HEK293 (cell line): ENCODE results near the gene TALDO1.

Experiments used
- CTCF ChIA-PET: fragments of 350-600 bp; formaldehyde crosslinking; extraction: SDS; loops from one replicate; lab custom pipeline; 2021; ENCODE audit warnings: antibody characterized with exemption; lab: Yijun Ruan, JAX
- POLR2A ChIA-PET: fragments of 300-600 bp; formaldehyde crosslinking; extraction: SDS; loops from one replicate; lab custom pipeline; 2020; ENCODE audit warnings: antibody characterized with exemption, inconsistent platforms; lab: Yijun Ruan, JAX
- H3K27ac ChIP-seq: fragments of 200-500 bp; sonication (Bioruptor generic); 2 replicates; pipeline ENCODE4 v1.5.1; 2014; ENCODE audit warnings: low read depth, low read length, control low read depth, inconsistent platforms; ENCODE audit errors: extremely low read depth
- H3K36me3 ChIP-seq, 2 experiments: fragments of 200-500 bp in 1 of 2; sonication (Bioruptor generic) in 1 of 2; 1 replicate in 1 of 2; 2 replicates in 1 of 2; pipeline ENCODE4 v1.5.1; 2014 to 2017; ENCODE audit warnings: inconsistent platforms in 2 of 2, low read length in 2 of 2; ENCODE audit not compliant: control insufficient read depth in 2 of 2, insufficient read depth in 1 of 2
- H3K4me1 ChIP-seq: fragments of 200-500 bp; sonication (Bioruptor generic); 2 replicates; pipeline ENCODE4 v1.5.1; 2014; ENCODE audit warnings: mild to moderate bottlenecking, low read length, inconsistent platforms; ENCODE audit not compliant: control insufficient read depth, insufficient read depth
- H3K4me3 ChIP-seq: 2 replicates; pipeline ENCODE4 v1.5.1; 2011; ENCODE audit warnings: low read depth, mild to moderate bottlenecking, control low read depth, low read length, moderate library complexity
- H3K9me3 ChIP-seq: fragments of 200-500 bp; sonication (Bioruptor generic); 2 replicates; pipeline ENCODE4 v1.5.1; 2014; ENCODE audit warnings: low read depth, low read length, inconsistent platforms; ENCODE audit not compliant: control insufficient read depth, insufficient read depth
- GLI4 ChIP-seq: fragments of 450-650 bp; formaldehyde crosslinking; IDR thresholded peaks from 2 replicates; pipeline ENCODE4 v1.5.1; 2016; ENCODE audit warnings: missing biosample characterization, missing genetic modification characterization
- KLF9 ChIP-seq: fragments of 450-650 bp; formaldehyde crosslinking; IDR thresholded peaks from 2 replicates; pipeline ENCODE4 v1.5.1; 2016; ENCODE audit warnings: missing biosample characterization, missing genetic modification characterization, low read depth
- MYNN ChIP-seq: fragments of 450-650 bp; formaldehyde crosslinking; IDR thresholded peaks from 2 replicates; pipeline ENCODE4 v1.5.1; 2016; ENCODE audit warnings: missing biosample characterization, missing genetic modification characterization, borderline replicate concordance
- PRDM1 ChIP-seq: fragments of 450-650 bp; formaldehyde crosslinking; IDR thresholded peaks from 2 replicates; pipeline ENCODE4; 2016; ENCODE audit warnings: missing biosample characterization, missing genetic modification characterization
- RBAK ChIP-seq: fragments of 450-650 bp; formaldehyde crosslinking; IDR thresholded peaks from 2 replicates; pipeline ENCODE4 v1.5.1; 2016; ENCODE audit warnings: missing biosample characterization, missing genetic modification characterization
- TRIM28 ChIP-seq: IDR thresholded peaks from 2 replicates; pipeline ENCODE4 v1.6.1; 2011; ENCODE audit warnings: low read length, control low read depth, borderline replicate concordance
- ZFP41 ChIP-seq: fragments of 450-650 bp; formaldehyde crosslinking; IDR thresholded peaks from 2 replicates; pipeline ENCODE4 v1.5.1; 2016; ENCODE audit warnings: missing biosample characterization, missing genetic modification characterization, borderline replicate concordance
- ZNF155 ChIP-seq: fragments of 450-650 bp; formaldehyde crosslinking; IDR thresholded peaks from 2 replicates; pipeline ENCODE4 v1.5.1; 2016; ENCODE audit warnings: missing biosample characterization, missing genetic modification characterization
- ZNF169 ChIP-seq: fragments of 450-650 bp; formaldehyde crosslinking; IDR thresholded peaks from 2 replicates; pipeline ENCODE4 v1.5.1; 2016; ENCODE audit warnings: missing biosample characterization, missing genetic modification characterization
- ZNF175 ChIP-seq: fragments of 450-650 bp; formaldehyde crosslinking; IDR thresholded peaks from 2 replicates; pipeline ENCODE4 v1.5.1; 2016; ENCODE audit warnings: missing biosample characterization, missing genetic modification characterization
- ZNF266 ChIP-seq: fragments of 450-650 bp; formaldehyde crosslinking; IDR thresholded peaks from 2 replicates; pipeline ENCODE4 v1.5.1; 2016; ENCODE audit warnings: missing biosample characterization, missing genetic modification characterization, low read depth
- ZNF324 ChIP-seq: fragments of 450-650 bp; formaldehyde crosslinking; IDR thresholded peaks from 2 replicates; pipeline ENCODE4 v1.5.1; 2016; ENCODE audit warnings: missing biosample characterization, missing genetic modification characterization
- ZNF626 ChIP-seq: fragments of 450-650 bp; sonication (Bioruptor Pico); formaldehyde crosslinking; IDR thresholded peaks from 2 replicates; pipeline ENCODE4 v1.5.1; 2018; ENCODE audit warnings: missing biosample characterization, missing genetic modification characterization, inconsistent platforms
- ZNF701 ChIP-seq: fragments of 450-650 bp; formaldehyde crosslinking; IDR thresholded peaks from 2 replicates; pipeline ENCODE4 v1.5.1; 2016; ENCODE audit warnings: missing biosample characterization, missing genetic modification characterization
- TF ChIP-seq, protein P1 (sequence below): fragments of 450-650 bp; formaldehyde crosslinking; IDR thresholded peaks from 2 replicates; pipeline ENCODE4 v1.5.1; 2017; ENCODE audit warnings: missing biosample characterization, missing genetic modification characterization
- TF ChIP-seq, protein P2 (sequence below): fragments of 450-650 bp; formaldehyde crosslinking; optimal IDR thresholded peaks from 2 replicates; pipeline ENCODE3; 2016; ENCODE audit warnings: missing biosample characterization, mild to moderate bottlenecking, missing genetic modification characterization
- TF ChIP-seq, protein P3 (sequence below): fragments of 450-650 bp; formaldehyde crosslinking; IDR thresholded peaks from 2 replicates; pipeline ENCODE4 v1.5.1; 2017; ENCODE audit warnings: missing biosample characterization, missing genetic modification characterization
- TF ChIP-seq, protein P4 (sequence below): fragments of 450-650 bp; formaldehyde crosslinking; conservative IDR thresholded peaks from 2 replicates; pipeline ENCODE4 v1.5.1; 2016; ENCODE audit warnings: low read depth, missing biosample characterization, missing genetic modification characterization
- TF ChIP-seq, protein P5 (sequence below): fragments of 450-650 bp; formaldehyde crosslinking; IDR thresholded peaks from 2 replicates; pipeline ENCODE4 v1.5.1; 2016; ENCODE audit warnings: missing biosample characterization, missing genetic modification characterization
- TF ChIP-seq, protein P6 (sequence below): fragments of 450-650 bp; formaldehyde crosslinking; IDR thresholded peaks from 2 replicates; pipeline ENCODE4 v1.5.1; 2016; ENCODE audit warnings: missing biosample characterization, missing genetic modification characterization, borderline replicate concordance

Gene TALDO1

DNA sequence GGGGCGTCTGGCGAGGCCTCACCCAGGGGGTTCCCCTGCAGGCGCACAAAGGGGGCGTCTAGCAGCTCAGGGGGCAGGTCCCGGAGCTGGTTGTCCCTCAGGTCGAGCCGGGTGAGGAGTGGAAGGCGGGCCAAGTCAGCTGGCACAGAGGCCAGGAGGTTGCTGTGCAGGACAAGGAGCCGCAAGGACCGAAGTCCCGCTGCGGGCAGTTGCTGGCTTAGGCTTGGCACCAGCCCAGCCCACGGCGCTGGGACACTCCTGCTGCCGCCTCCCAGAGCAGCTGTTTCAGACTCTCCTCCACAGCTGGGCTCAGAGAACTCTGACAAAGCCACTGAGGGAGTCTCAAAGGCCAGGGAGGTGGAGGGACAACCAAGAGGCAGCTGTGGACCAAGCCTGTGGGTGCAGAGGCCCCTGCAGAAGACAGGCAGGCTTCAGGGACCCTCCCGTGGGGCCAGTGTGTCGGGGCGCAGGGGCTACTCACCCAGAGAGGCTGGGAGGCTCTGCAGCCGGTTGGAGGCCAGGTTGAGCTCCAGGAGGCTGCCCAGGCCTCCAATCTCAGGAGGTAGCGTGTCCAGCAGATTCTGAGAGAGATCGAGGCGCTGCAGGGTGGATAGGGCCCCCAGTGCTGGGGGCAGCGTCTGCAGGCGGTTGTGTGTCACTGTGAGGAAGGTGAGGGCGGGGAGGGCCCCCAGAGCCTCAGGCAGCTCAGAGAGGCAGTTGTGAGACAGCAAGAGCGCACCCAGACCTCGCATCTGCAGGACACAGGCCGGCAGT, 55.6 kb downstream of the TALDO1 start (continued):
- TF ChIP-seq ZFP41 (tag by site-specific recombination), result no peak
- TF ChIP-seq, all 188 proteins: peak for 0

DNA sequence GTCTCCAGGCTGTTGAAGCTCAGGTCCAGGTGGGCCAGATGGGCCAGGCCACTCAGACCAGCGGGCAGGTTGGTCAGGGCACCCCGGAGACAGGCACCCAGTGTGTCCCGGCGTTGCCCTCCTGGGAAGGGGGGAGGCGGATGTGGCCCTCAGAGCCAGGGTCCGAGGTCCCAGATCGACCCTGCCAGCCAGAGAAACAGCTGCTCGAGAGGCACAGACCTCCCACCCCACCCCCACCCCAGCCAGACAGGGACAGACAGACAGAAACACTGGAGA, 56.1 kb downstream of the TALDO1 start:
- no peaks in the 10 kb centered on the region for H3K9me3 ChIP-seq
- peaks cover 0 to 54% of the 10 kb centered on the region in 2 experiments; a peak in 1 of 3 replicates for H3K36me3 ChIP-seq
- peak overlapping the region; percentile 60 for H3K4me3 ChIP-seq
- ChIA-PET POLR2A (interaction anchor here (0.6 to 5.2 kb wide), 3 partner anchors 14 to 28 kb away, joined by 3 to 42 read pairs (median 5); partner anchors contain the start of gene PNPLA2), CTCF (interaction anchor here (1.1 kb wide), 1 partner anchor 35 kb away, joined by 3 read pairs; no protein-coding TSS in a partner anchor)
- TF ChIP-seq ZNF155 (tag by site-specific recombination) (no peak), PRDM1 (tag by site-specific recombination) (no peak), ZNF626 (tag by site-specific recombination) (no peak), ZNF701 (tag by site-specific recombination) (no peak), ZNF324 (no peak), MYNN (tag by site-specific recombination) (no peak), GLI4 (no peak)
- TF ChIP-seq, protein P1, sequence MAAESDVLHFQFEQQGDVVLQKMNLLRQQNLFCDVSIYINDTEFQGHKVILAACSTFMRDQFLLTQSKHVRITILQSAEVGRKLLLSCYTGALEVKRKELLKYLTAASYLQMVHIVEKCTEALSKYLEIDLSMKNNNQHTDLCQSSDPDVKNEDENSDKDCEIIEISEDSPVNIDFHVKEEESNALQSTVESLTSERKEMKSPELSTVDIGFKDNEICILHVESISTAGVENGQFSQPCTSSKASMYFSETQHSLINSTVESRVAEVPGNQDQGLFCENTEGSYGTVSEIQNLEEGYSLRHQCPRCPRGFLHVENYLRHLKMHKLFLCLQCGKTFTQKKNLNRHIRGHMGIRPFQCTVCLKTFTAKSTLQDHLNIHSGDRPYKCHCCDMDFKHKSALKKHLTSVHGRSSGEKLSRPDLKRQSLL (tag by site-specific recombination), result no peak
- TF ChIP-seq, protein P2, sequence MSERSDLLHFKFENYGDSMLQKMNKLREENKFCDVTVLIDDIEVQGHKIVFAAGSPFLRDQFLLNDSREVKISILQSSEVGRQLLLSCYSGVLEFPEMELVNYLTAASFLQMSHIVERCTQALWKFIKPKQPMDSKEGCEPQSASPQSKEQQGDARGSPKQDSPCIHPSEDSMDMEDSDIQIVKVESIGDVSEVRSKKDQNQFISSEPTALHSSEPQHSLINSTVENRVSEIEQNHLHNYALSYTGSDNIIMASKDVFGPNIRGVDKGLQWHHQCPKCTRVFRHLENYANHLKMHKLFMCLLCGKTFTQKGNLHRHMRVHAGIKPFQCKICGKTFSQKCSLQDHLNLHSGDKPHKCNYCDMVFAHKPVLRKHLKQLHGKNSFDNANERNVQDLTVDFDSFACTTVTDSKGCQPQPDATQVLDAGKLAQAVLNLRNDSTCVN (tag by site-specific recombination), result no peak
- TF ChIP-seq, protein P3, sequence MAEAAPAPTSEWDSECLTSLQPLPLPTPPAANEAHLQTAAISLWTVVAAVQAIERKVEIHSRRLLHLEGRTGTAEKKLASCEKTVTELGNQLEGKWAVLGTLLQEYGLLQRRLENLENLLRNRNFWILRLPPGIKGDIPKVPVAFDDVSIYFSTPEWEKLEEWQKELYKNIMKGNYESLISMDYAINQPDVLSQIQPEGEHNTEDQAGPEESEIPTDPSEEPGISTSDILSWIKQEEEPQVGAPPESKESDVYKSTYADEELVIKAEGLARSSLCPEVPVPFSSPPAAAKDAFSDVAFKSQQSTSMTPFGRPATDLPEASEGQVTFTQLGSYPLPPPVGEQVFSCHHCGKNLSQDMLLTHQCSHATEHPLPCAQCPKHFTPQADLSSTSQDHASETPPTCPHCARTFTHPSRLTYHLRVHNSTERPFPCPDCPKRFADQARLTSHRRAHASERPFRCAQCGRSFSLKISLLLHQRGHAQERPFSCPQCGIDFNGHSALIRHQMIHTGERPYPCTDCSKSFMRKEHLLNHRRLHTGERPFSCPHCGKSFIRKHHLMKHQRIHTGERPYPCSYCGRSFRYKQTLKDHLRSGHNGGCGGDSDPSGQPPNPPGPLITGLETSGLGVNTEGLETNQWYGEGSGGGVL (tag by site-specific recombination), result no peak
- peak overlapping the region; percentile 18; the same call in 1 of the 2 replicates for H3K27ac ChIP-seq
- no peaks in the 10 kb centered on the region for H3K4me1 ChIP-seq

DNA sequence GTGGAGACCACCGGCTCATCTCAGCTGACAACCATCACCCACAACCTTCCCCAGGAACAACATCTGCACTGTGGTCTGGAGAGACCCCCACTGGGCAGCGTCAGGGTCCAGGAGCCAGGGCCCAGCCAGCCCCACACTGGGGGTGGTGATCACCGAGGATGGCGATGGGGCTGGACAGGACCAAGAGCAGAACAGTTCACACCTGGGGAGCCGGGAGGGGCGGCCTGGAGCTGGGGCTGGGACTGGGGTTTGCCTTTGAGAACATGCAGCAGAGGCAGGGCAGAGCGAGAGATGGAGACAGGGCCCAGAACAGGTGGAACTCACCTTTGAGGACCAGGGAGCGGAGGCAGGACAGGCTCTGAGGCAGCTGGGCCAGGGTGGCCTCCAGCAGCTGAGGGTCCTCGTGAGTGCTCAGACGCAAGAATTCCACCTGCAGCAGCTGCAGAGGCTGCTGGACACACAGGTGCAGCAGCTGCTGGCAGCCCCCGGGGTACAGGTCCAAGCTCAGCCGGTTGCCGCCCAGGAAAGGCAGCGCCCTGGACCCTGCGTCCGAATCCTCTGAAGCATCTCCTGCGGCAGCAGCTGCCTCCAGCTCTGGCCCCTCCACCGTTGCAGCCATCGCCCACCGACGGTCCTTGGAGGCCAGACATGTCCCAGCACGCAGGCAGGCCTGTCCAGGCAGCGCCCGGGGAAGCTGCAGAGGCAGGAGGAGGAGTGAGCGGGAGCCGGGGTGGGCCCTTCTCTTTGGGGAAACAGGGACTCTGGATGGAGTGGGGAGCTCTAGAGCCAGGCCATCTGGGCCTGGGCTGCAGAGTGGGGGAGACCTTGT, 56.7 kb downstream of the TALDO1 start:
- Histone ChIP-seq H3K4me1 (no peaks in the 10 kb centered on the region), H3K36me3 (peaks cover 0 to 52% of the 10 kb centered on the region in 2 experiments; a peak in 1 of 3 replicates), H3K27ac (peak overlapping the region; percentile 81), H3K4me3 (peak overlapping the region; percentile 60), H3K9me3 (no peaks in the 10 kb centered on the region)
- ChIA-PET CTCF (interaction anchor here (1.0 to 1.1 kb wide), 2 partner anchors 15 to 35 kb away, joined by 3 read pairs; no protein-coding TSS in a partner anchor), POLR2A (interaction anchor here (0.6 to 5.2 kb wide), 5 partner anchors 14 to 588 kb away, joined by 3 to 42 read pairs (median 3); partner anchors contain the start of gene PNPLA2)
- TF ChIP-seq, protein P4, sequence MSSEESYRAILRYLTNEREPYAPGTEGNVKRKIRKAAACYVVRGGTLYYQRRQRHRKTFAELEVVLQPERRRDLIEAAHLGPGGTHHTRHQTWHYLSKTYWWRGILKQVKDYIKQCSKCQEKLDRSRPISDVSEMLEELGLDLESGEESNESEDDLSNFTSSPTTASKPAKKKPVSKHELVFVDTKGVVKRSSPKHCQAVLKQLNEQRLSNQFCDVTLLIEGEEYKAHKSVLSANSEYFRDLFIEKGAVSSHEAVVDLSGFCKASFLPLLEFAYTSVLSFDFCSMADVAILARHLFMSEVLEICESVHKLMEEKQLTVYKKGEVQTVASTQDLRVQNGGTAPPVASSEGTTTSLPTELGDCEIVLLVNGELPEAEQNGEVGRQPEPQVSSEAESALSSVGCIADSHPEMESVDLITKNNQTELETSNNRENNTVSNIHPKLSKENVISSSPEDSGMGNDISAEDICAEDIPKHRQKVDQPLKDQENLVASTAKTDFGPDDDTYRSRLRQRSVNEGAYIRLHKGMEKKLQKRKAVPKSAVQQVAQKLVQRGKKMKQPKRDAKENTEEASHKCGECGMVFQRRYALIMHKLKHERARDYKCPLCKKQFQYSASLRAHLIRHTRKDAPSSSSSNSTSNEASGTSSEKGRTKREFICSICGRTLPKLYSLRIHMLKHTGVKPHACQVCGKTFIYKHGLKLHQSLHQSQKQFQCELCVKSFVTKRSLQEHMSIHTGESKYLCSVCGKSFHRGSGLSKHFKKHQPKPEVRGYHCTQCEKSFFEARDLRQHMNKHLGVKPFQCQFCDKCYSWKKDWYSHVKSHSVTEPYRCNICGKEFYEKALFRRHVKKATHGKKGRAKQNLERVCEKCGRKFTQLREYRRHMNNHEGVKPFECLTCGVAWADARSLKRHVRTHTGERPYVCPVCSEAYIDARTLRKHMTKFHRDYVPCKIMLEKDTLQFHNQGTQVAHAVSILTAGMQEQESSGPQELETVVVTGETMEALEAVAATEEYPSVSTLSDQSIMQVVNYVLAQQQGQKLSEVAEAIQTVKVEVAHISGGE, result no peak
- TF ChIP-seq ZNF266 (tag by site-specific recombination), result no peak
- TF ChIP-seq RBAK (tag by site-specific recombination), result no peak
- TF ChIP-seq ZNF155 (tag by site-specific recombination), result no peak
- no peak for TF ChIP-seq ZNF169
- TF ChIP-seq, protein P5, sequence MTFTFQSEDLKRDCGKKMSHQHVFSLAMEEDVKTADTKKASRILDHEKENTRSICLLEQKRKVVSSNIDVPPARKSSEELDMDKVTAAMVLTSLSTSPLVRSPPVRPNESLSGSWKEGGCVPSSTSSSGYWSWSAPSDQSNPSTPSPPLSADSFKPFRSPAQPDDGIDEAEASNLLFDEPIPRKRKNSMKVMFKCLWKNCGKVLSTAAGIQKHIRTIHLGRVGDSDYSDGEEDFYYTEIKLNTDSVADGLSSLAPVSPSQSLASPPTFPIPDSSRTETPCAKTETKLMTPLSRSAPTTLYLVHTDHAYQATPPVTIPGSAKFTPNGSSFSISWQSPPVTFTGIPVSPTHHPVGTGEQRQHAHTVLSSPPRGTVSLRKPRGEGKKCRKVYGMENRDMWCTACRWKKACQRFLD (tag by site-specific recombination), result no peak
- TF ChIP-seq, protein P6, sequence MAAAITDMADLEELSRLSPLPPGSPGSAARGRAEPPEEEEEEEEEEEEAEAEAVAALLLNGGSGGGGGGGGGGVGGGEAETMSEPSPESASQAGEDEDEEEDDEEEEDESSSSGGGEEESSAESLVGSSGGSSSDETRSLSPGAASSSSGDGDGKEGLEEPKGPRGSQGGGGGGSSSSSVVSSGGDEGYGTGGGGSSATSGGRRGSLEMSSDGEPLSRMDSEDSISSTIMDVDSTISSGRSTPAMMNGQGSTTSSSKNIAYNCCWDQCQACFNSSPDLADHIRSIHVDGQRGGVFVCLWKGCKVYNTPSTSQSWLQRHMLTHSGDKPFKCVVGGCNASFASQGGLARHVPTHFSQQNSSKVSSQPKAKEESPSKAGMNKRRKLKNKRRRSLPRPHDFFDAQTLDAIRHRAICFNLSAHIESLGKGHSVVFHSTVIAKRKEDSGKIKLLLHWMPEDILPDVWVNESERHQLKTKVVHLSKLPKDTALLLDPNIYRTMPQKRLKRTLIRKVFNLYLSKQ, result no peak
- no peak for TF ChIP-seq KLF9 (tag by site-specific recombination)
- no peak for TF ChIP-seq TRIM28
- no peak for TF ChIP-seq ZNF175 (tag by site-specific recombination)
